Activated naive CD8-positive, alpha-beta T cell treated with anti-CD3 and anti-CD28 coated beads for 36 hours (primary cell): ENCODE results near the gene KRT6C. TPM values are rescaled to one million over a fixed set of nuclear protein-coding genes. Genes with fewer than 3 reads are reported as not detected.

ENCODE experiments used
- DNase-seq: peaks from one replicate; pipeline ENCODE4 v3.0.0; 2021
- H3K27ac Mint-ChIP-seq: one replicate; pipeline ENCODE4 v1.8.0; 2022; ENCODE audit warnings: mild to moderate bottlenecking, moderate library complexity, mixed read lengths
- H3K27me3 Mint-ChIP-seq: one replicate; pipeline ENCODE4 v1.8.0; 2022; ENCODE audit warnings: mild to moderate bottlenecking, mixed read lengths
- H3K36me3 Mint-ChIP-seq: one replicate; pipeline ENCODE4 v1.8.0; 2021; ENCODE audit warnings: mild to moderate bottlenecking, mixed read lengths
- H3K4me1 Mint-ChIP-seq: one replicate; pipeline ENCODE4 v1.8.0; 2021; ENCODE audit warnings: mixed read lengths
- H3K4me3 Mint-ChIP-seq: one replicate; pipeline ENCODE4 v1.8.0; 2022; ENCODE audit warnings: mild to moderate bottlenecking, moderate library complexity, mixed read lengths
- H3K9me3 Mint-ChIP-seq: one replicate; pipeline ENCODE4 v1.8.0; 2022; ENCODE audit warnings: mixed read lengths
- total RNA-seq, 2 experiments: library from RNA; stranded (reverse); gene quantifications; one replicate each; pipeline ENCODE4 v1.2.3, GENCODE V29; 2021

KRT6C gene
- total RNA-seq = not detected

DNA sequence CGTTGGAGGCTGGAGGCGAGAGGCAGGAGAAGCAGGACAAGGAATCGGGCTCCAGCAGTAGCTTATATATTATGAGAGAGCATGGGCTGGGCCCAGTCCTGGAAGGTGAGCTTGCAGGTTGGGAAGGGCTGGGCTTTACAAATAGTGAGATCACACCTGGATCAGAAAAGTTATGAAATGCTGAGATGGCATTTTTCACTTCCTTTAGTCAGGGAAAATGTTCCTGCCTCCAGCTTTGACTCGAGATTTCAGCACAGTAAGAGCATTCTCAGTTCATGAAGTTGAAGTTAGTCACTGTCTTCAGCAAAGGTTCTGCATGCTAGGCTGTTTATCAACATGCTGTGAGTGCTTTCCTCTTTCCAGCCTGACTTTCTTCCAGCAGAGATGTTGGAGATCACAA is at the start of gene KRT6C:
TSS of gene KRT6C (minus strand) at position 38 of the 400 bp plus-strand sequence. CDS start 68 bp downstream, outside the sequence.
- Mint-ChIP-seq H3K27me3 (peaks cover under 1% of the 10 kb centered on the region), H3K4me3 (no peak within 1 kb of the TSS), H3K36me3 (no peaks in the 10 kb centered on the region), H3K9me3 (no peaks in the 10 kb centered on the region), H3K27ac (no peak within 1 kb of the TSS), H3K4me1 (no peaks in the 10 kb centered on the region)
- no peak for DNase-seq

GRCh38 chr12:52522346-52523011 is 48.9 kb upstream of the KRT6C start:
- Mint-ChIP-seq H3K27me3 (peaks cover 4% of the 10 kb centered on the region), H3K4me1 (peaks cover 6% of the 10 kb centered on the region), H3K9me3 (no peaks in the 10 kb centered on the region), H3K27ac (no peak overlapping the region), H3K4me3 (no peak overlapping the region), H3K36me3 (no peaks in the 10 kb centered on the region)
- DNase-seq = no peak

- H3K27ac Mint-ChIP-seq = no peak overlapping the region
- no peaks in the 10 kb centered on the region for H3K36me3 Mint-ChIP-seq
- no peak overlapping the region for H3K4me3 Mint-ChIP-seq
- H3K9me3 Mint-ChIP-seq = no peaks in the 10 kb centered on the region
- H3K4me1 Mint-ChIP-seq = peaks cover 3% of the 10 kb centered on the region
- H3K27me3 Mint-ChIP-seq = peaks cover 4% of the 10 kb centered on the region
- no peak for DNase-seq
Observed at GRCh38 chr12:52521568-52522266, 48.1 kb upstream of the KRT6C start.

DNA sequence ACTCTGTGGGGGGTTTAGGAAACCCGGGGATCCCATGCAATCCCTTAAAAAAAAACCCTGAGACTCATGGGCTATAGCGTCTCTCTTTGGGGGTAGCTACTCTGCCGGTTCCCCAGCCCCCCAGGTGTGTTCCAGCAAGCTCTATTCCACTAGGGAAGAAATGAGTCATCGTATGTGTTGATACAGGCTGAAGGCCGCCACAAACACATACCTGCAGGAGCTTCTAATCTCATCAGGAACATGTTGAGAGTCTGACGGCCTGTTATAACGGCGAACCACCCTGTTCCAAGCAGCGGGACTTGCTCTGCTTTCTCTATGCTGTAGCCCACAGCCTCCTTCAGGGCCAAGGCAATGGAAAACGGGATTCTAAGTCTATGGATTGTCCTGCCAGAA is 47.6 kb upstream of the KRT6C start:
- no peak for DNase-seq
- no peaks in the 10 kb centered on the region for H3K36me3 Mint-ChIP-seq
- no peaks in the 10 kb centered on the region for H3K9me3 Mint-ChIP-seq
- H3K4me1 Mint-ChIP-seq = no peaks in the 10 kb centered on the region
- H3K27me3 Mint-ChIP-seq = peaks cover 4% of the 10 kb centered on the region
- H3K27ac Mint-ChIP-seq = no peak overlapping the region
- no peak overlapping the region for H3K4me3 Mint-ChIP-seq

- no peaks in the 10 kb centered on the region for H3K9me3 Mint-ChIP-seq
- H3K27ac Mint-ChIP-seq = no peak within 1 kb of the TSS
- no peaks in the 10 kb centered on the region for H3K4me1 Mint-ChIP-seq
- H3K36me3 Mint-ChIP-seq = no peaks in the 10 kb centered on the region
- H3K4me3 Mint-ChIP-seq = no peak within 1 kb of the TSS
- no peak for DNase-seq
- H3K27me3 Mint-ChIP-seq = peaks cover 4% of the 10 kb centered on the region
Observed at GRCh38 chr12:52519826-52520662, 46.4 kb upstream of the KRT6C start, which contains the start of gene KRT5. Gene KRT5 (minus strand): TSS chr12:52520394. CDS start chr12:52520296, 98 bp downstream.

DNA sequence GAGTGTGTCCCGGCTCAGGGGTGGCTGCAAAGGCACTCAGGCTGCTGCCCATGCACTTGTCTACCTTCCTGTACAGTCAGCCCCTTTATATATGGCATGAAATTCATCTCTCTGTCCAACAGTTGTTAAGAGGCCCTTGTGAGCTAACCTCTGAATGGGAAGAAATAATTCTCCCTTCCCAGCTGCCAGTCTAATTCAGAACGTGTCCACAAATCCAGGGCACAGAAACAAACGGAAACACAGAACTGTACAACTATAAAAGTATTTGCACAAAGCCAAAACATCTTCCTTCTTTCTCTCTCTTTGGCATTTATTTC is 45.7 kb upstream of the KRT6C start:
- H3K27me3 Mint-ChIP-seq = peaks cover 4% of the 10 kb centered on the region
- DNase-seq = no peak
- H3K4me3 Mint-ChIP-seq = no peak overlapping the region
- H3K9me3 Mint-ChIP-seq = no peaks in the 10 kb centered on the region
- no peaks in the 10 kb centered on the region for H3K4me1 Mint-ChIP-seq
- H3K27ac Mint-ChIP-seq = no peak overlapping the region
- H3K36me3 Mint-ChIP-seq = no peaks in the 10 kb centered on the region

DNA sequence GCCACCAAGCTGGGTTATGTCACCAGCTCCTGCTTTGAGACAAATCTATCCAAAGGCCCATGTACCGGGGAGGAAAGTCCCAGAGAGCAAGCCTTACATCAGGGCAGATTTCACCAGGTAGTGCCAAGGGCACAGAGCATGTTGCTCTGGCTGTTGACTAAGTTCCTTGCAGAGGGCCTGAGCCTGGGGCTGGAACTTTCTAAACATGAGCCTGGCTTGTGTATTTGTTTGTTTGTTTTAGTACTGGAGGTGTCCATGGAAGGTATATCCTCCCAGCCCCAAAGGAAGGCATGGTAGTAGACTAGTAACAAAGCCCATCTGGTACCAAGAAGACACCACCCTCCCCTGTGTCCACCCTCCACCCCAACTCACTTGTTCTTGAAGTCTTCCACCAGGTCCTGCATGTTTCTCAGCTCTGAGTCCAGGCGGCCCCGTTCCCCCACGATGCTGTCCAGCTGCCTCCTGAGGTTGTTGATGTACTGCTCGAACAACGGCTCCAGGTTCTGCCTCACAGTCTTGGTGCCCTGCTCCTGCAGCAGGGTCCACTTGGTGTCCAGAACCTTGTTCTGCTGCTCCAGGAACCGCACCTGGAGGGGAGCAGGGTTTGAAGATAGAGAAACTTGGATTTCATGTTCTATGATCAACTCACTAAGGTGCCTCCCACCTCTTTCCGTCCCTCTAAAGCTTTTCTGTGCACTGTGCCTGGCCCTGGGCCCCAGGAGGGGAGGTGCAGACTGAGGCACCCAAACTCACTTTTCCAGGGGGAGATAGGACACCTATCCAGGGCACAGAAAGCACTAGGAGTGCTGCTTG is 45.2 kb upstream of the KRT6C start:
- Mint-ChIP-seq H3K4me1 (no peaks in the 10 kb centered on the region), H3K27ac (no peak overlapping the region), H3K27me3 (peaks cover 4% of the 10 kb centered on the region), H3K4me3 (no peak overlapping the region), H3K9me3 (no peaks in the 10 kb centered on the region), H3K36me3 (no peaks in the 10 kb centered on the region)
- DNase-seq = no peak

DNA sequence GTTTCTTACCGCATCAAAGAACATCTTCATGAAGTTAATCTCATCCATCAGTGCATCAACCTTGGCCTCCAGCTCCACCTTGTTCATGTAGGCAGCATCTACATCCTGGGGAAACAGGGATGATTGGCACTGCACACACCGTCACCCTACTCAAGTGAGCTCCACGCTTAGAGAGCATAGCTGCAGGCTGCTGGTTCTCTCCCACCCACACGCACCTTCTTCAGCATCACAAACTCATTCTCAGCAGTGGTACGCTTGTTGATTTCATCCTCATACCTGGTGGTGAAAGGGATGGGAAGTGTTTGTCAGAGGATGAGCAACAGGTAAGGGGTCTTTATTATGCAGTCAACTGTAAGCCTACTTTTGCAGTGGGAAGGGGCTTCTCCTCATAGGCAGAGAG is 44.3 kb upstream of the KRT6C start:
- Mint-ChIP-seq H3K4me1 (no peaks in the 10 kb centered on the region), H3K27me3 (peaks cover 1% of the 10 kb centered on the region), H3K36me3 (no peaks in the 10 kb centered on the region), H3K9me3 (no peaks in the 10 kb centered on the region), H3K27ac (no peak overlapping the region), H3K4me3 (no peak overlapping the region)
- DNase-seq = no peak

DNA sequence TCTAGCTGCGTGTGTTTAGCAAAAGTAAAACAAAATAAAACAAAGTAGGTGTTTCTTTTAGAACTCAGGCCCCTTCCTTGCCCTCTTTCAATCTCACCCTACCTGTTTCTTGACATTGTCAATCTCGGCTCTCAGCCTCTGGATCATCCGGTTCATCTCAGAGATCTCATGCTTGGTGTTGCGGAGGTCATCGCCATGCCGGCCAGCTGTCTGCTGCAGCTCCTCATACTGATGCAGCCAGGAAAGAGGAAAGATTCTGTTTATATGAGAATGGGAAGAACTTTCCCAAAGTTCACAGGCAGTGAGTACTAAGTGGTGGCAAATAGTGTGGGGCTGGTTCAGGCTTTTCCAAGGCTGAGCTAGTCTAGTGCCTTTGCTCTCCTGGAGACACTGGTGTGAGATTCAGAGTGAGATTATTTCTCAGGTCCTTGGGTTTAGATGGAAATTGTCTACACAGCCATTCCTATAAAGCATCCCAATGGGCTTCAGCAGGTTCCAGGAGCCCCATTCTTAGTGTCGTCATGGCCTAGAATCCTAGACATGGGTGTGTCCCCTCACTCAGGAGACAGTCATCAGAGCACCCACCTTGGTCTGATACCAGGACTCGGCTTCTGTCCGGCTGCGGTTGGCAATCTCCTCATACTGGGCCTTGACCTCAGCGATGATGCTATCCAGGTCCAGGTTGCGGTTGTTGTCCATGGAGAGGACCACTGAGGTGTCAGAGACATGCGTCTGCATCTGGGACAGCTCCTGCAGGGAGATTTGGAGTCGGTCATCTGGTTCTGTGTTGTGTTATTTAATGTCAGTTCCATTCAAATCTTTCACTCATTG is 43.6 kb upstream of the KRT6C start:
- DNase-seq = no peak
- H3K9me3 Mint-ChIP-seq = no peaks in the 10 kb centered on the region
- H3K27me3 Mint-ChIP-seq = peaks cover 6% of the 10 kb centered on the region
- H3K4me1 Mint-ChIP-seq = no peaks in the 10 kb centered on the region
- no peak overlapping the region for H3K27ac Mint-ChIP-seq
- no peak overlapping the region for H3K4me3 Mint-ChIP-seq
- no peaks in the 10 kb centered on the region for H3K36me3 Mint-ChIP-seq

DNA sequence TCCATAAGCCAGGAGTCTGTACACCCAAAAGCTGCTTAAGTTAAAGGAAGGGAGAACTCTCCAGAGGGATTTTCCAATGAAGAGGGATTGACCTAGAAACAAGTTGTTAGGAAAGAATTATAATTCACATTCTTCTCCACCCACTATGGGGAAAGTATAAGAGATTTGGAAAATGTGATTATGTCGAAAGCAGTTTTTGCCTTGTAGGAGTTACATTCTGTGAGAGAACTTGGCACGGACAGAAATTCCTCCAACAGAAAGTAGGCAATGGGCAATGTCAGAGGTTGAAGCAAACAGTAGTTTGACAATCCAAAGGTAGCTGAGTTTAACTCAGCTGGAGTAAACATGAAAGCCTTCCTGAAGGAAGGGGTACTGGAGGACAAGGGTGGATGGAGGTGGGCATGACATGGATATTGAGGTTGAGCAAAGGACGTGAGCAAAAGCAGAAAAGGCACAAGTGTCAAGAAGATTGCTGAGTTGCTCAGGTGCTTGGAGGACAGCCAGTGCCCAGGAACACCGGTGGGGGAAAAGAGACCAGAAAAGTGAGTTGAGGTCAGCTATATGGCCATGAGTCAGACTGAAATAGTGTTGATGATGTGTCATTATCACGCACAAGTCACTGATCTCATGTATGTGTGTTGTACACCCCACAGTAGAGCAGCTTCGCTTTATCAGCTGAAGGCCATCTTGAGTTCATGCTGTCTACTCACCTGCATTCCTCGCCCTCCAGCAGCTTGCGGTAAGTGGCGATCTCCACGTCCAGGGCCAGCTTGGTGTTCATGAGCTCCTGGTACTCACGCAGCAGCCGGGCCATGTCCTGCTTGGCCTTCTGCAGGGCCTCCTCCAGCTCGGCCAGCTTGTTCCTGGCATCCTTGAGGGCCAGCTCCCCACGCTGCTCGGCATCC is 42.6 kb upstream of the KRT6C start:
- Mint-ChIP-seq H3K36me3 (no peaks in the 10 kb centered on the region), H3K27ac (no peak overlapping the region), H3K9me3 (peaks cover 5% of the 10 kb centered on the region), H3K27me3 (peaks cover 8% of the 10 kb centered on the region), H3K4me1 (no peaks in the 10 kb centered on the region), H3K4me3 (no peak overlapping the region)
- DNase-seq = no peak

DNA sequence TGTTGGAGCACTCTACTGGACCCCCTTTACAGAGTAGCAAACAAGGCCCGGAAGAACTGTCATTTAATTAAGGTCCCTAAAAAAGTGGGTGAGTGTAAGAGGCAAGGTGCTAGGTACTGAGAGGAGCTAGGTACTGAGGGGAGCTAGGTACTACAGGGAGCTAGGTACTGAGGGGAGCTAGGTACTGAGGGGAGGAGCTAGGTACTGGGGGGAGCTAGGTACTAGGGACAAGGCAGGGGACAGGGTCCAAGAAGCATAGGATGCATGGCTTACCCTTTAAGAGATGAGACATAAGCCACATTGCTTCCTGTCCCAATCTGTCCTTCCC is 41.7 kb upstream of the KRT6C start:
- Mint-ChIP-seq H3K27me3 (peaks cover 10% of the 10 kb centered on the region), H3K4me3 (no peak overlapping the region), H3K9me3 (peaks cover 6% of the 10 kb centered on the region), H3K27ac (no peak overlapping the region), H3K36me3 (no peaks in the 10 kb centered on the region), H3K4me1 (no peaks in the 10 kb centered on the region)
- DNase-seq = no peak

DNA sequence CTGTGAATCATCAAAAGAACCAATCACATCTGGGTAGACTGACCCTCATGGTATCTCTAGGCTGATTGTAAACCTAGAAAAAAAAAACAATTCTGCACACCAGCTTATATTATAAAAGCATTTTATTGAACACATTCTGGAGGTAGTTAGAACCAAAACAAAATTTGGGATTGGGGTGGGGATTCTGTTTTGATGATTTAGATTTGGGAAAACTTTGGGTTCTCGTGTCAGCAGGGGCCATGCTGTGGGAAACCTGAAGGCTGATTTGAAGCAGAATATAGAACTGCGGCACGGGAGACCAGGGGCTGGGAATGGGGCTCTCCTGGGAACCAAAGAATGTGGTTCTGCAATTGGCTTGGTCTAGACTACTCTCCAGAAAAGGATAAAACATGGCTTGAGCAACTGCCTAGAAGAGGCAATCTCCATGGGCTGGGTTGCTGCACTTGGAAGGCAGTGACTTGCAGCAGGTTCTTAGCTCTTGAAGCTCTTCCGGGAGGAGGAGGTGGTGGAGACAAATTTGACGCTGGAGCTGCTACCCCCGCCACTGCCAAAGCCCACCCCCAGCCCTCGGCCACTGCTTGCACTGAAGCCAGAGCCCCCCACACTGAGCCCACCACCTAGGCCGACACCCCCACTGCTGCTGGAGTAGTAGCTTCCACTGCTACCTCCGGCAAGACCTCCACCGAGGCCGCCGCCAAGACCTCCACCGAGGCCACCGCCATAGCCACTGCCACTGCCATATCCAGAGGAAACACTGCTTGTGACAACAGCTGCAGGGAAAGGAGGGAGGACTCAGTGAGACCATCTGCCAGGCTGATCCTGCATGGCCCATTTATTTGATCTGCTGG is 41.1 kb upstream of the KRT6C start:
- H3K36me3 Mint-ChIP-seq = no peaks in the 10 kb centered on the region
- H3K4me1 Mint-ChIP-seq = no peaks in the 10 kb centered on the region
- H3K4me3 Mint-ChIP-seq = no peak overlapping the region
- DNase-seq = no peak
- no peak overlapping the region for H3K27ac Mint-ChIP-seq
- H3K27me3 Mint-ChIP-seq = peaks cover 15% of the 10 kb centered on the region
- peaks cover 7% of the 10 kb centered on the region for H3K9me3 Mint-ChIP-seq

- Mint-ChIP-seq H3K27ac (no peak overlapping the region), H3K4me1 (no peaks in the 10 kb centered on the region), H3K36me3 (no peaks in the 10 kb centered on the region), H3K27me3 (peaks cover 21% of the 10 kb centered on the region), H3K9me3 (peaks cover 7% of the 10 kb centered on the region), H3K4me3 (no peak overlapping the region)
- no peak for DNase-seq
Observed at GRCh38 chr12:52513736-52514135, 40.1 kb upstream of the KRT6C start.
